ENCODE measurements around the gene FBH1. TPM values are rescaled to one million over a fixed set of nuclear protein-coding genes. Genes with fewer than 3 reads are reported as not detected.

FBH1 gene
- total and polyA plus RNA-seq, 9 of the 15 experiments (the other 6 are each of a cell fraction or from before 2014, with no cell fraction given) = 13.4 to 108 (median 77.8) TPM

DNA sequence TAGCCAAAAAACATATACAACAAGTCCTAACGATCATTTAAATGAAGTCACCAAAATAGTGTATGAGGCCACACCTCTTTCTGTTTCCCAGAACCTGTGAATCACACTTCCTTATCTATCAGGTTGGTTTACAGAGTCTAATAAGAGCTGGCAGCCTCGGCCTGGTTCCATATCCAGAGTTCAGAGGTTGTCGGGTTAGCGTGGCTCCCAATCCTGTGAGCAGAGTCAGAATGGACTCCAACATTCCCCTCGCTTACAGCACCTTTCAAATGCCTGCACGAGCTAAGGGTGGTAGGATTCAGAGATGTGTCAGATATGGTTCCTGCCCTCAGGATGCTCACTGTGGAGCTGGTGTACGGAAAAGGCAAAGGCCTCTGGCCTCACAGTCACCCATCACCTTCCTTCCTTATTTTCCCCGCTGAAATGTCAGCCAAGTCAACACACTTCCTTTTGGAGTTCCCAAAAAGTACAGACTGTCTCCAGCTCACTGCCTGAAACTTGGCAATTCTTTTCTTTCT lies 81.3 kb downstream of the FBH1 start (continued):
- TF ChIP-seq TEAD4 (IDR thresholded peaks at IDR 0.05; ENCODE audit: low read length) (no peak; the same call in 1 of the 2 replicates), TEAD4 (CRISPR knock-in tag; IDR thresholded peaks at IDR 0.05; ENCODE audit: borderline replicate concordance) (no peak), CTBP1 (IDR thresholded peaks at IDR 0.05; ENCODE audit: borderline replicate concordance) (peak; percentile 77), MTA3 (IDR thresholded peaks at IDR 0.05; ENCODE audit: borderline replicate concordance) (peak; percentile 77)
- TF ChIP-seq, protein P1, sequence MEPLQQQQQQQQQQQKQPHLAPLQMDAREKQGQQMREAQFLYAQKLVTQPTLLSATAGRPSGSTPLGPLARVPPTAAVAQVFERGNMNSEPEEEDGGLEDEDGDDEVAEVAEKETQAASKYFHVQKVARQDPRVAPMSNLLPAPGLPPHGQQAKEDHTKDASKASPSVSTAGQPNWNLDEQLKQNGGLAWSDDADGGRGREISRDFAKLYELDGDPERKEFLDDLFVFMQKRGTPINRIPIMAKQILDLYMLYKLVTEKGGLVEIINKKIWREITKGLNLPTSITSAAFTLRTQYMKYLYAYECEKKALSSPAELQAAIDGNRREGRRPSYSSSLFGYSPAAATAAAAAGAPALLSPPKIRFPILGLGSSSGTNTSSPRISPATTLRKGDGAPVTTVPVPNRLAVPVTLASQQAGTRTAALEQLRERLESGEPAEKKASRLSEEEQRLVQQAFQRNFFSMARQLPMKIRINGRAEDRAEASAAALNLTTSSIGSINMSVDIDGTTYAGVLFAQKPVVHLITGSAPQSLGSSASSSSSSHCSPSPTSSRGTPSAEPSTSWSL (CRISPR knock-in tag; IDR thresholded peaks at IDR 0.05; ENCODE audit: borderline replicate concordance) = no peak
- TF ChIP-seq, protein P2, sequence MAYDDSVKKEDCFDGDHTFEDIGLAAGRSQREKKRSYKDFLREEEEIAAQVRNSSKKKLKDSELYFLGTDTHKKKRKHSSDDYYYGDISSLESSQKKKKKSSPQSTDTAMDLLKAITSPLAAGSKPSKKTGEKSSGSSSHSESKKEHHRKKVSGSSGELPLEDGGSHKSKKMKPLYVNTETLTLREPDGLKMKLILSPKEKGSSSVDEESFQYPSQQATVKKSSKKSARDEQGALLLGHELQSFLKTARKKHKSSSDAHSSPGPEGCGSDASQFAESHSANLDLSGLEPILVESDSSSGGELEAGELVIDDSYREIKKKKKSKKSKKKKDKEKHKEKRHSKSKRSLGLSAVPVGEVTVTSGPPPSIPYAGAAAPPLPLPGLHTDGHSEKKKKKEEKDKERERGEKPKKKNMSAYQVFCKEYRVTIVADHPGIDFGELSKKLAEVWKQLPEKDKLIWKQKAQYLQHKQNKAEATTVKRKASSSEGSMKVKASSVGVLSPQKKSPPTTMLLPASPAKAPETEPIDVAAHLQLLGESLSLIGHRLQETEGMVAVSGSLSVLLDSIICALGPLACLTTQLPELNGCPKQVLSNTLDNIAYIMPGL (CRISPR knock-in tag; IDR thresholded peaks at IDR 0.05) = no peak
- TF ChIP-seq, protein P3, sequence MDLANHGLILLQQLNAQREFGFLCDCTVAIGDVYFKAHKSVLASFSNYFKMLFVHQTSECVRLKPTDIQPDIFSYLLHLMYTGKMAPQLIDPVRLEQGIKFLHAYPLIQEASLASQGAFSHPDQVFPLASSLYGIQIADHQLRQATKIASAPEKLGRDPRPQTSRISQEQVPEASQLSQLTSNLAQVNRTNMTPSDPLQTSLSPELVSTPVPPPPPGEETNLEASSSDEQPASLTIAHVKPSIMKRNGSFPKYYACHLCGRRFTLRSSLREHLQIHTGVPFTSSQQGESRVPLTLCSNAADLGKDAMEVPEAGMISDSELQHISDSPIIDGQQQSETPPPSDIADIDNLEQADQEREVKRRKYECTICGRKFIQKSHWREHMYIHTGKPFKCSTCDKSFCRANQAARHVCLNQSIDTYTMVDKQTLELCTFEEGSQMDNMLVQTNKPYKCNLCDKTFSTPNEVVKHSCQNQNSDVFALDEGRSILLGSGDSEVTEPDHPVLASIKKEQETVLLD (IDR thresholded peaks at IDR 0.05) = peak; percentile 50; the same call in 1 of the 2 replicates
- TF ChIP-seq, protein P4, sequence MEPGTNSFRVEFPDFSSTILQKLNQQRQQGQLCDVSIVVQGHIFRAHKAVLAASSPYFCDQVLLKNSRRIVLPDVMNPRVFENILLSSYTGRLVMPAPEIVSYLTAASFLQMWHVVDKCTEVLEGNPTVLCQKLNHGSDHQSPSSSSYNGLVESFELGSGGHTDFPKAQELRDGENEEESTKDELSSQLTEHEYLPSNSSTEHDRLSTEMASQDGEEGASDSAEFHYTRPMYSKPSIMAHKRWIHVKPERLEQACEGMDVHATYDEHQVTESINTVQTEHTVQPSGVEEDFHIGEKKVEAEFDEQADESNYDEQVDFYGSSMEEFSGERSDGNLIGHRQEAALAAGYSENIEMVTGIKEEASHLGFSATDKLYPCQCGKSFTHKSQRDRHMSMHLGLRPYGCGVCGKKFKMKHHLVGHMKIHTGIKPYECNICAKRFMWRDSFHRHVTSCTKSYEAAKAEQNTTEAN (CRISPR knock-in tag; IDR thresholded peaks at IDR 0.05) = no peak

Measured in K562 (cell line).